Right kidney (tissue), 1 donor: Measurements from ENCODE around the gene TMEM266.

Source experiments
- DNase-seq: peaks from one replicate; pipeline ENCODE4 v3.0.0-alpha.2; 2016

Gene TMEM266

GRCh38 chr15:76127169-76127568 is 67.4 kb downstream of the TMEM266 start:
- no peak for DNase-seq

- DNase-seq: no peak
Measured at GRCh38 chr15:76127880-76128279, 68.1 kb downstream of the TMEM266 start.

GRCh38 chr15:76134537-76134936 is 74.8 kb downstream of the TMEM266 start:
- no peak for DNase-seq

GRCh38 chr15:76135516-76135915 is 75.7 kb downstream of the TMEM266 start:
- no peak for DNase-seq

GRCh38 chr15:76138436-76138835 is 78.7 kb downstream of the TMEM266 start:
- DNase-seq: no peak

GRCh38 chr15:76139368-76140073 is 79.7 kb downstream of the TMEM266 start:
- DNase-seq: peak; percentile 59

- no peak for DNase-seq
Measured at GRCh38 chr15:76140074-76140464, 80.3 kb downstream of the TMEM266 start.

- DNase-seq: no peak
Measured at GRCh38 chr15:76146812-76147211, 87.0 kb downstream of the TMEM266 start.

GRCh38 chr15:76147906-76148570 is 88.3 kb downstream of the TMEM266 start:
- peak; percentile 56 for DNase-seq

GRCh38 chr15:76149291-76149915 is 89.6 kb downstream of the TMEM266 start:
- no peak for DNase-seq

- DNase-seq: no peak
Measured at GRCh38 chr15:76150513-76150912, 90.7 kb downstream of the TMEM266 start.

GRCh38 chr15:76150971-76151598 is 91.3 kb downstream of the TMEM266 start:
- peak; percentile 56 for DNase-seq

- no peak for DNase-seq
Measured at GRCh38 chr15:76151599-76151974, 91.8 kb downstream of the TMEM266 start.

GRCh38 chr15:76152197-76152596 is 92.4 kb downstream of the TMEM266 start:
- no peak for DNase-seq

GRCh38 chr15:76153241-76154197 is 93.7 kb downstream of the TMEM266 start:
- DNase-seq: no peak

- DNase-seq: no peak
Measured at GRCh38 chr15:76155731-76156130, 95.9 kb downstream of the TMEM266 start.

- peak; percentile 38 for DNase-seq
Measured at GRCh38 chr15:76158226-76158625, 98.4 kb downstream of the TMEM266 start.

GRCh38 chr15:76158815-76159214 is 99.0 kb downstream of the TMEM266 start:
- no peak for DNase-seq

- no peak for DNase-seq
Measured at GRCh38 chr15:76159282-76159681, 99.5 kb downstream of the TMEM266 start.

GRCh38 chr15:76160426-76161152 is 100.8 kb downstream of the TMEM266 start:
- DNase-seq: no peak
